Measurements from ENCODE around the gene ZNF793.

ZNF793 gene

DNA sequence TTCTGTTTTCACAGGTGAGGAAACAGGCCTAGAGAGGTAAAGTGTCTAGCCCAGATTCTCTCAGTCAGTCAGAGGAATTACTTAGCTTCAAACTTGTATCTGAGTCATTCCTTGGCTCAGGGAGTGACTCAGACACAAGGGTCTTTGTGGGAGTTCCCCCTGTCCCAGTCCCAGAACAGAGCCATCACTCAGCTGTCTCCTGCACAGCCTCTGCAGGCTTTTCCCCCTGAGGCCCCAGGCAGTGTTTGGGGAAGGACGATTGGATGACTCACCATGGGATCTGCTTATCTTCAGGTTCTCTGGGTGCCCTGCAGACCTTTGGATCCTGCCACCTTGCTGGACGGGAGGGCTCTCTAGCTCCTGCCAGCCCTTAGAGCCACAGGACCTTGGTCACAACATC lies 13.2 kb downstream of the ZNF793 start:
- H3K27me3 ChIP-seq, result no peaks in the 10 kb centered on the region
- TF ChIP-seq CTCF (IDR thresholded peaks at IDR 0.05), result no peak
- no peak overlapping the region for H3K4me3 ChIP-seq
- H3K9me3 ChIP-seq, result peaks cover 0 to 87% (median 19%) of the 10 kb centered on the region in 3 donors
- DNase-seq, result no peak
- peaks cover 89 to 100% (median 94%) of the 10 kb centered on the region in 3 donors for H3K36me3 ChIP-seq
- no peak overlapping the region for H3K27ac ChIP-seq
- no peaks in the 10 kb centered on the region for H3K4me1 ChIP-seq
- intact Hi-C loops (cut with DNase I; ENCODE audit: low total_unique reads), result no loop called here

GRCh38 chr19:37537391-37537947 lies 30.7 kb downstream of the ZNF793 start:
- peaks cover 58 to 70% (median 67%) of the 10 kb centered on the region in 3 donors for H3K36me3 ChIP-seq
- H3K27ac ChIP-seq, result no peak overlapping the region
- H3K9me3 ChIP-seq, result peaks cover 17 to 75% (median 21%) of the 10 kb centered on the region in 3 donors
- no peak for TF ChIP-seq CTCF (IDR thresholded peaks at IDR 0.05)
- DNase-seq, result no peak
- no peaks in the 10 kb centered on the region for H3K27me3 ChIP-seq
- intact Hi-C loops (cut with DNase I; ENCODE audit: low total_unique reads), result no loop called here
- no peaks in the 10 kb centered on the region for H3K4me1 ChIP-seq
- H3K4me3 ChIP-seq, result no peak overlapping the region

DNA sequence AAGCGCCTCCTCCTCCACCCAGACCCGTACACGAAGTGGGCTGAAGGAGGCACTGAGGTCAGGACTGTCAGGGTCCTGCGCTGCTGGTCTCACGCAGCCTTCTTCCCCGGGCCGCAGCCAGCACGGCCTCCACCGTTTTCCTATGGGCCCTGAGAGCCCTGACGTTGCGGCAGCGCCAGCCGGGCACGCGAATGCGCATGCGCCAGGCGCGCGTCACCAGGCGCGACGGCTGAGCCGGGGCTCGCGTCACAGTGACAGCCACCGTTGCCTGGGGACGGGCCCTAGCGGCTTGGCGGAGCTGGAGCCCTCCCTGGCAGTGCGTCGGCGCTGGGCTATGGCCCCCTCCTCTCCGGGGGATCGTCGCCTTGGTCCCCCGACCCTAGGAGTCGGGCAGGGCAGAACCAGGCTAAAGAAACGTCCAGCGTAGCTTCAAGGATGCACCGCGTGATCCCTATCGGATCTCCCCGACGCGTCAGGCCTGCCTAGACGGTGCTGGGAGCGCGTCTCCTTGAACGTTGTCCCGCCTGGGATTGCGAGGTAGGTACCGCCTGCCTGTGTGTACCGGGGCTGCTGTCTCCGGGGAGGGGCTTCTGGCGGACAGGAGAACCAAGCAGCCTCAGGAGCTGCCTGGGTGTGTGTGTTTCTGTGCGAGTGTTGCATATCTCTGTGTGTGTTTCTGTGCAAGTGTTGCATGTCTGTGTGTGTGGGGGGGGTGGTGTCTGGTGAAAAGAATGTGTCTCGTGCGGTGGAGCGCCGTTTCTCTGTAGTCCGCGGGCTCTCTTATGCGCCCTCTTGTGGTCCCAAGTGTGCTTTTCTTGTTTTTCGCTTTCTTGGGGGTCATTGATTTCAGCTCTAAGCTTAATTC lies 44.6 kb downstream of the ZNF793 start:
- no peak overlapping the region for H3K4me3 ChIP-seq
- TF ChIP-seq CTCF (IDR thresholded peaks at IDR 0.05), result no peak
- intact Hi-C loops (cut with DNase I; ENCODE audit: low total_unique reads), result no loop called here
- H3K27me3 ChIP-seq, result no peaks in the 10 kb centered on the region
- no peak overlapping the region for H3K27ac ChIP-seq
- H3K4me1 ChIP-seq, result no peaks in the 10 kb centered on the region
- DNase-seq, result no peak
- peaks cover 0 to 94% (median 40%) of the 10 kb centered on the region in 3 donors for H3K9me3 ChIP-seq
- H3K36me3 ChIP-seq, result peaks cover 0 to 19% (median 7%) of the 10 kb centered on the region in 3 donors

DNA sequence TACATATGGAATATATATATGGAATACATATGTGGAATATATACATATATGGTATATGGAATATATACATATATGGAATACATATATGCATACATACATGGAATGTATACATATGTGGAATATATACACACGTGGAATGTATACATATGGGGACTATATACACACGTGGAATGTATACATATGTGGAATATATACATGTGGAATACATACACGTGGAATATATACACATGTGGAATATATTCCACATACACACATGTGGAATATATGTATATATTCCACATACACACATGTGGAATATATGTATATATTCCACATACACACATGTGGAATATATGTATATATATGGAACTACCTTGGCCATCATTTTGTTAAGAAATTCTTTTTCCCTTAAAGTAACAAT lies 56.8 kb downstream of the ZNF793 start:
- Histone ChIP-seq H3K27me3 (no peaks in the 10 kb centered on the region), H3K4me1 (no peaks in the 10 kb centered on the region), H3K4me3 (no peak overlapping the region), H3K9me3 (peaks cover 0 to 97% (median 30%) of the 10 kb centered on the region in 3 donors), H3K27ac (no peak overlapping the region), H3K36me3 (peaks cover 0 to 86% (median 0%) of the 10 kb centered on the region in 3 donors)
- TF ChIP-seq CTCF (IDR thresholded peaks at IDR 0.05), result no peak
- intact Hi-C loops (cut with DNase I; ENCODE audit: low total_unique reads), result no loop called here
- no peak for DNase-seq

GRCh38 chr19:37564624-37565369 lies 58.1 kb downstream of the ZNF793 start:
- H3K4me1 ChIP-seq, result no peaks in the 10 kb centered on the region
- H3K27ac ChIP-seq, result no peak overlapping the region
- peaks cover 0 to 97% (median 25%) of the 10 kb centered on the region in 3 donors for H3K9me3 ChIP-seq
- intact Hi-C loops (cut with DNase I; ENCODE audit: low total_unique reads), result no loop called here
- no peak for DNase-seq
- H3K36me3 ChIP-seq, result peaks cover 0 to 88% (median 0%) of the 10 kb centered on the region in 3 donors
- no peak for TF ChIP-seq CTCF (IDR thresholded peaks at IDR 0.05)
- no peaks in the 10 kb centered on the region for H3K27me3 ChIP-seq
- no peak overlapping the region for H3K4me3 ChIP-seq
